HG03354 (cell line): ENCODE data around the gene SLC39A2.
"Not testable (repeated sequence)": the region's sequence is repeated elsewhere in the genome, so short reads cannot be mapped to it uniquely, and the experiment has no call there.

Experiments used
- ATAC-seq: cut with Tn5 transposase; IDR thresholded peaks from one replicate; pipeline ENCODE4 v1.9.1; 2021; ENCODE audit warnings: mild to moderate bottlenecking; ENCODE audit not compliant: unreplicated experiment, poor library complexity, severe bottlenecking

The SLC39A2 gene

DNA sequence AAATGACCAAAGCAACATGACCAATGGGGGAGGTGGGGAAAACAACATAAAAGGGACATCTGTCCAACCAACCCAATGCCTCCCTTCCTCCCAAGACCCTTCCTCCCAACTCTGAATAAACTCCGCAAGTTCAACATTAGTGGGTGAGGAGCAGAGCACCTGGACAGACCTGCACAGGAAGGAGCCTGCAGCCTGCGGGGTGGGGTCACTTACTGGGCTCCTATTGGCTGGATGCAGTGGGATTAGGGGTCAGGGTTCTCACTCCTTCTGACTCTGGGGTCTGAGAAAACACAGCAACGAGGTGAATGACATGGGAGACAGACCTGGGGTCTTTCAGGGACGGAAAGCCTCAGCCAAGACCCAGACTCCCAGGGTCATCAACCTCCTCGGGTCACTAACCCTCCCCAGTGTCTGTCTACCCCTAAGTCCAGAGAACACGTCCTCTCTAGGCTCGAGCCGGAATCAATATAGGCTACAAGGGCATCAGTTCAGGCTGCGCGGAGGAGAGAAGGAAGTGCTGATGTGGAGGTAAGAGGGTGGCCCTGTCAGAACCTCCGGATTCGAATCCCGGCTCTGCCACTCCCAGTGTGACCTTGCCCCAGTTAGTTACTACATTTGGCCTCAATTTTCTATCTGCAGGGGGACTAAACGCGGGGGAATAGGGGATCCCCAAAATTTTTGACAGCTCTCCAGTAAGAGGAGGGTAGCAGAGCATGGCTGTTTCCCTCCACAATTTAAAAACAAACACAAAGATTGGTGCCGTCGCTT lies 24.9 kb downstream of the SLC39A2 start:
- no peak for ATAC-seq

DNA sequence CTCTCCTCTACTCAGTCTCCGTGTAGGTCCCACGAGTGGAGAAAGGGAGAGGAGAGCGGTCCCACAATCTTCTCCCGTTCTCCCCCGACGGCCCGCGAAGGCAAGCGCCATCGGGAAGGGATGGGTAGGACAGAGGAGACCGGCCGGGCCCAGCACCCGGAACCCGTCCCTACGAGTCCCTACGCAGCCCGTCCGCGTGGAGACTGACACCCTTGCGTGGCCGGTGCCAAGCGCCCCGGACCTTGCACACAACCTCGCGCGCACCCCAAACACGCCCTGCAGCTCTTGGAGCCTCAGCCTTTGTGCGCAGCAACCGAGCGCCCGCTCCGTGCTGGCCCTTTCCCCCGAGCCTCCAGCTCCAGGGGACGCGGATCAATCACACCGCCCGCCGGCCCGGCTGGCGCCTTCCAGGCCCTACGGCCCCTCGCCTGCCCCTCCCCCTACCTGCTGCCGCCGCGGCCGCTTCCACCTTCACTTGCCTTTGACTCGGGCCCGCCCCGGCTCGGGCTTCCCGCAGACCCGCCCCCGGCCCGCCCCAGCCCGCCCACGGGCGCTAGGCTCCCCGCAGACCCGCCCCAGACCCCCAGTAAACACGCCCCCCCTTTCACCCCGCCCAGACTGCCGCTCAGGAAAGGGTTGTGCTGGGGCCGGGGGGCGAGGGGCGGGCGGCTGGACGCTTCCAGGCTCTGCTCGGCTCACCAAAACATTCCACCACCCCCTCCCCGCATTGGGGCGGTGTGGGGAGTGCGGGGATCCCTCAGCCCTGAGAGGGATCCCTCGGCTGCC lies 25.7 kb downstream of the SLC39A2 start, which contains the start of gene NDRG2:
TSS of gene NDRG2 (minus strand) at position 477 of the 786 bp plus-strand sequence. CDS start 1,746 bp downstream, outside the sequence.
- no peak for ATAC-seq

DNA sequence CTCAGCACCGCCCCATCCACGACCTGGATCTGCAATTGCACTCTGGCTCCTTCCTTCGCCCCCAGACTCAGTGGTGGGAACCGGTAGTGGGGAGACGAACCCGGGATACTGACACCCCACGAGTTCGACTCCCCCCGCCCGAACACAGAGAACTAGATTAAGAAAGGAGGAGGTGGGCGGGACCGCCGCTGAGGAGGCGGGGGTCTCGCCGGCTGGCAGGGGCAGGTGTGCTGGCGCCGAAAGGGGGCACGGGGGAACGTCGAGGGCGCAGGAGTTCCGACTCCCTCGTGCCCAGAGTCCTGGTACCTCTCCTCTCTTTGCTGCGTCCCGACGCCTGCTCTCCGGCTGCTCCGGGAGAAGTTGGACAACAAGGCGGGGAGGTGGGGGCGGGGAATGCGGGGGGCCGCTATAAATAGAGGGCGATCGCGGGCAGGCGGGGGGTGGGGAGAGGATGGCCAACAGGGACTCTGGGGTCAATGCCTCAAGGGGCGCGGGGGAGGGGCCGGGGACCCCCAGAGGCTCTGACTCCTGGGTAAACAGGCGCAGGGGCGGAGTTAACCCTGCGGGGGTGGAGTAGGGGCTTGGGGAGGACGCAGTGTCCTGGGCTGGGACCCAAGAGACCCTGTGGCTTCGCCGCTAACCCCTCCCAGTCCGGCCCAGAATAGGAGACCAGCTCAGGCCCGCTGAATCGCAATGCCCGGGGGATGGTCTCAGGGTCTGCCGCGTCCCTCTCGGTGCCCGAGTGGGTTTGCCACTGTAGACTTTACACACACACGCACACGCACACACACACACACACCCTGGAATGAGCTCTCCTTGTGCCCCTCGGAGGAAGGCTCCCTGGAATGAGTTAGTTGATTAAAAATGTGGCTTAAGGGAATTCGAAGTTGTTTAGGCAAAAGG lies 26.5 kb downstream of the SLC39A2 start:
- ATAC-seq, result no peak

DNA sequence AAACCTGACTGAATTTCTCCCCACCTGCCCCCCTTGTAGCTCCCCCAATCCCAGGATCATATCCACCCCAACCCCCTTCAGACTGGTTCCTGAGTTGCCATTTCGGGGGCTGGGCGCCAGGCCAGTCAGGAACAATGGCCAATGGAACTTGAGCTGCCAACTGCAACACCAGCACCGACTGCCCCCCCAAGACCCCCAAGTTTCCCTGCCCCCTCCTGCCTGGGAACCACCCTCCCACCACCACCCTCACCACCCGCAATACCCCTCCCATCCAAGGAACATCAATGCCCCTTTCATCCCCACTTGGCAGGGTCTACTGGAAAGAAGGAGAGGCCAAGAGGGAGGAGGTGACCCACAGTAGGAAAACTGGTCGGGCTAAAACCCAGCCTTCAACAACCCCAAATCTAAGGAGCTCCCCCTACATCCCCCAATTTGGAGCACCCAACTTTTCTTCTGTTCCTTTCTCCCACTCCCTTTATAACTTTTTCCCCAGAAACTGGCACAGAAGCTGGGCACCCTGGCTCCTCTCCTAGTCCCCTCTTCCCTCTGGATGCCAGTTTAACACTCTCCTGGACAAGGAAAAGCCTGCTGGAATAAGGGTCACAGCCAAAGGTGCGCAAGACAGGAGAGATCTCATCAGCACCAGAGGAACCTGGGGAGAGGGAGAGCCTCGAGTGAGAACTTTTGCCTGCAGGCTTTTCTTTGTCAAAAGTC lies 27.3 kb downstream of the SLC39A2 start:
- no peak for ATAC-seq

DNA sequence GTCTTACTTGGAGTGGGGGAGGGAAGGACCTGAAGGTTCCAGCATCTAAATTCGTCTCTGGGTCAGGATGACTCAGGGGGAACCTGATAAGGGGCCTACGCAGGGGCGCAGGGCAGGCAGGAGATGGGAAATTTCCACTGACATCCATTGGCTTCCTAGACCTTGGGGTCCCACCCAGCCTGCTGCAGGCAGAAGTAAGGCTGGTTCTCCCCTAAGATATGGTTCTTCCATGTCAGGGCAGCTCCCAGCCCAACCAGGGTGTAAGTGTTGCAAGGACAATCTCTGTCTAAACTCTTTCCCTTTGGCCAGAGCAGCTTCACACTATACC lies 27.9 kb downstream of the SLC39A2 start:
- ATAC-seq, result no peak

DNA sequence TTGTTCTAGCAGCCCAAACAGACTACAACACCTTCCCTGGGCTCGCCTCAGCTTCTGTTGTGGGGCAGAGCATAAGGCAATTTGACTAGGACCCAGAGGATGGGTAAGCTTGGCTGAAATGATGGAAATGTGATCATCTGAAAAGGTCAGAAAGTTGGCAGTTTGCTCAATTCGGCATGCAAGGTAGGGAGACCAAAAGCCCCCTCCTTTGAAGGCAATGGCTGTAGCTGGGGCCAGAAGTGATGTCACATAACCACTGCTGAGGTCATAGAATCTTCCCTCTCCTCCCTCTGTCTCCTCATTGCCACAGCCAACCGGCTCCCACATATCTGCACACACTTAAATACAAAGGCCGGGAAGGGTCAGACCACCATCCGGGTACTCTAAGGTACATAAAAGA lies 30.8 kb downstream of the SLC39A2 start, which contains the start of gene TPPP2:
TSS of gene TPPP2 (plus strand) at position 301 of the 400 bp plus-strand sequence. CDS start 365 bp downstream, outside the sequence.
- no peak for ATAC-seq

DNA sequence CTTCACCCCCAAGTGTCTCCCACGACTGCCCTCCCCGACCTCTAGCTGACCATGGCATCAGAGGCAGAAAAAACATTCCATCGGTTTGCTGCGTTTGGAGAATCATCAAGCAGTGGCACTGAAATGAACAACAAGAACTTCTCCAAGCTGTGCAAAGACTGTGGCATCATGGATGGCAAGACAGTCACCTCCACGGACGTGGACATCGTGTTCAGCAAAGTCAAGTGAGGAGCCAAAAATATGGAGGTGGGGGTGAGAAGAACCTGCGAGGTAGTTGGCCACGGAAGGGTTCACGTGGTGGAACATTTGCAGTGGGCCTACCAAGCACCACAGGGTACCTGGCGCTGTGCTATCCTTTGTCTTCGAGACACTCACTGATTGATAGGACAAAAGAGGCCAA lies 31.4 kb downstream of the SLC39A2 start:
- no peak for ATAC-seq

DNA sequence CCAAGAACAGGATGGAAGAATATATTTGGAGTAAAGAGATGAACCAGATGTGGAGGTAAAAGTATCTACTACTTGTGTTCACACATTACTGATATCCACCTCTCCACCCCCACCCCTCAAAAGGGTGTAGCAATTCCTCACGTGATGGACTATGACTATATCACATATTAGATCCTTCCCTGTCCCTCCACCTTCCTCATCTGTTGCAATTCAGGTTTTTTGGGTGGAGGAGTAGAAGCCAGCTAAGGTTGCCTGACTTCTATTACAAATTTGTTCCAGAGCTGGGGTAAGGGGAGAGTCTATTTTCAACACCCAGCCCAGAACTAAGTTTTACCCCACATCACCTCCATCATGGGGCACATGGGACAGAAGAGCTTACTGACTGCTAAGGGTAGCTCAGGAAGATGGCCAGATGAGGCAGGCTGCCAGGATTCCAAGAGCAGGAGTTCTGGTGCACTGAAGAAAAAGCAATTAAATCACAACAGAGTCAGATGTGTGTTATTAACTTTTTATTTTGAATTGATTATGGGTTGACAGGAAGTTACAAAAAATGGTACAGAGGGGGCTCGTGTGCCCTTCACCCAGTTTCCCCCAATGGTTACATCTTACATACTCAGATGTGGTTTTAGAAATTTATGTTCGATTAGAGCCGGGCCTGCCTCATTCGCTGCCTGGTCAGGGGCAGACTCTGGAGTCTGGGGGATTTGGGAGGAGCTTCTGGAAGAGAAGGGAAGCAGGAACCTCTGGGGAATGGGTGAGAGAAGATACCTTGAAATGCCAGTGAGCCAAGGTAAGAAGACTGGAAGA lies 33.4 kb downstream of the SLC39A2 start:
- ATAC-seq, result no peak

DNA sequence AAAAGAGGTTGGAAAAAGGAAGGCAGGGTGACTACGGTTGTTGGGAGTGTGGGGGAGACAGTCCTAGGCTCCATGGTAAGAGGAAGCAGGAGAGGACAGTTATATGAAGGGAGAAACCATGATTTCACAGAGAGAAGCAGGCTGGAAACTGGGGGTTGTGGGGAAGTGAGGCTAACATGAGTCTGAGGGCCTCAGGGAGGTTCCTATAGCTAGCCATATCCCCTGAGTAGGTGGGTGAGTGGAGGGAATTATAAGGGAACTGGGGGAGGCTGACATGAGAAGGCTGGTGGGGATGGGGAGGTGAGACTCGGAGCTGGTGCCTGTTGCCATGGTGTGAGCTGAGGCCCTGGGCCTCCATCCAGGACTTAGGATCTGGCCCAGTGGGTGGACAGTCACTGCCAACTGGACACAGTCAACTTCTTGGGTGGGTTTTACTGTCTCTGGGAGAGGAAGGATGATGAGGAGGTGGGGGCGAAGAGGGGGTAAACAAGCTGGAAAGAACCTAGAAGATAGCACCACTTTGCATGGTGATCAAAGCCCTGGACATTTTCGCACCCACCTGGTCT lies 34.1 kb downstream of the SLC39A2 start:
- no peak for ATAC-seq

DNA sequence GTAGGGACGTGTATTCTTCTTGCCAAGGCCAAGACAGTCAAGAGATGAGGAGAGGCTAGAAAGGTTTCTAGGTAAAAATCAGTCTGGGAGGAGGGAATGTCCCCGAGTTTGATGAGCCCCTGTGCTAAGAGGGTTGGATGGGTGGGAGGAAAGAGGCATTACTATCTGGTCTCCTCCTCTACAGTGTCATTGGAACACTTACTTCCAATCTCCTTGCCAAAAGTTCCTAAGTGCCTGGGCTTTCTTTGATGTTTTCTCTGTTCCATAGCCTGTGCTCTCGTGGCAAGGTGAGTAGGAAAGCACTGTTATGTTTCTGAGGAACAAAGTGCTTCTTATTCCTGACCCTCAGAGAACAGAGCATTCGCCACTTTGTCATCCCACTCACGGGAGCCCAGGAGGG lies 35.6 kb downstream of the SLC39A2 start, which contains the start of gene RNASE13:
TSS of gene RNASE13 (minus strand) at position 101 of the 400 bp plus-strand sequence. CDS start 519 bp downstream, outside the sequence.
- ATAC-seq, result no peak

DNA sequence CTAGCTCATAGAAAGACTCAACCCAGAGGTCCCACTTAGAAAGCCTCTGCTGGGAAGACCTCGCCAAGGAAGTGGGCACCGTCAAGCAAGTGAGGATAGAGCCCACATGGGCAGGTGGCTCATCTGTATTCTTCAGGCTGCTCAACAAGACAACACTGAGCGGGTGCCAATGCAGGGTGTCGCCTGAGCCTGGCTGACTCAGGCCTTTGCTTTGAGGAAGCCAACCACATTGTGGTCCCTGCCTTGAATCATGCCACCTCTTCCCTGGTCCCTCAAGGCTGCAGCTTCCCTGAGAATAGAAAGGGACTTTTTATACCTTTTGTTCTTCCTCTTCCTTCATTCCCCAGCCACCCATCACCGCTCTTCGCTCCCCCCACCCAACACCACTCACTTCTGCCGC lies 37.7 kb downstream of the SLC39A2 start:
- no peak for ATAC-seq

DNA sequence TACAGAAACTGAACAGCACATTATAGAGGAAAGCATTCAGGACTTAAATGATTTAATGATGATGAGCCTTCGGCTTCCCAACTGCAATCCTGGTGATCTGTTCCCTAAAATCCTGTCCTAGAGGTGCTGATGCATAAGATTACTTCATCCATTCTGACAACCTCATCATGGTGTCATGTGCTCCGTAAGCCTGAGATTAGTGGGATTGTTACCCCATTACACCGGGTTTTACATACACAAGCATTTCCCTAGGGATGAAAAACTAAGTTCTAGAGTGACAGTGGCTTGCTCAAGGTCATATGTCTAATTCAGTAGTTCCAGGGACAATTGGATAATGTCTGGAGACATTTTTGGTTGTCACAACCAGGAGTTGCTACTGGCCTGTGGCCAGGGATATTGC lies 38.1 kb downstream of the SLC39A2 start:
- ATAC-seq, result no peak

DNA sequence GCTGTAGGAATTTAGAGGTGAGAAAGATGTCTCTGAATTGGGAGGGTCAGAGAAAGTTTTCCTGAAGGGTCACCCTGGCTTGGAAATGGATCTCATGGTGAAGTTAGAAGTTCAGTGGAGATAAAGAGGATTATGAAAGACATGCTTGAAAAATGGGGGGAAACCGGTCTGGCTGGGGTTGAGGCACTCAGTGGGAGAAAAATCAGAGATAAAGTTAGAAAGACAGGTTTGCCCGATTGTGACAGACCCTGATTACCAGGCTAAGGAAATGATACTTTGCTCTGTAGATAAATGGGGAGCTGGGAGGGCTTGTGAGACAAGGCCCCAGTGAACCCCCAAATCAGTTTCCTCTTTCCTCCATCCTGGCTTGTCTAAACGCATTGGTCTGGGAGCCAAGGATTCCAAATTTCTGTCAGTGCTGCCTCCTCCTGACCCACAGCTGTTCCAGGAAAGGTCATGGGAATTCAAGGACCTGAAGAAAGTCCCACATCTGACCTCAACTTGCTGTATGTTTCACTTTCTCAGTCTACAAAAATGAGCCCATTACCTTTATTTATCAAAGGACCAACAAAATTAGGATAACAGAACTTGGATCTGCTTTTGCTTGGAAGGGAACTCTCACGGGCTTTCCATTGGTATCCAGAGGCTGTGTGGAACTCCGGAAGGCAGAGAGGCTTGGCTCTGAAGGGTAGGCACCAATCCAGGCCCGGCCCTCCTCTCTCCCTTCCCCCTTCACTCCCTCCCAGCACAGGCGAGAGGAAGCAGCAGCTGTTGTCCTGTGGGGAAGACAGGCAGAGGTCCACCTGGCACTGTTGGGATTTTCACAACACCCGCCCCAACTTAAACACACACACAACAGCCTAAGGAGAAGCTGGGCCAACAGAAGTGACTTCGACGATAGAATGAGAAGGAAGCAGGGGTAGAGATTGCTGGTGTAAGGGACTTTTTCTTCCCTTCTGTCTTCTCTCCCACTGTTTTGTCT lies 39.6 kb downstream of the SLC39A2 start:
- ATAC-seq, result no peak

DNA sequence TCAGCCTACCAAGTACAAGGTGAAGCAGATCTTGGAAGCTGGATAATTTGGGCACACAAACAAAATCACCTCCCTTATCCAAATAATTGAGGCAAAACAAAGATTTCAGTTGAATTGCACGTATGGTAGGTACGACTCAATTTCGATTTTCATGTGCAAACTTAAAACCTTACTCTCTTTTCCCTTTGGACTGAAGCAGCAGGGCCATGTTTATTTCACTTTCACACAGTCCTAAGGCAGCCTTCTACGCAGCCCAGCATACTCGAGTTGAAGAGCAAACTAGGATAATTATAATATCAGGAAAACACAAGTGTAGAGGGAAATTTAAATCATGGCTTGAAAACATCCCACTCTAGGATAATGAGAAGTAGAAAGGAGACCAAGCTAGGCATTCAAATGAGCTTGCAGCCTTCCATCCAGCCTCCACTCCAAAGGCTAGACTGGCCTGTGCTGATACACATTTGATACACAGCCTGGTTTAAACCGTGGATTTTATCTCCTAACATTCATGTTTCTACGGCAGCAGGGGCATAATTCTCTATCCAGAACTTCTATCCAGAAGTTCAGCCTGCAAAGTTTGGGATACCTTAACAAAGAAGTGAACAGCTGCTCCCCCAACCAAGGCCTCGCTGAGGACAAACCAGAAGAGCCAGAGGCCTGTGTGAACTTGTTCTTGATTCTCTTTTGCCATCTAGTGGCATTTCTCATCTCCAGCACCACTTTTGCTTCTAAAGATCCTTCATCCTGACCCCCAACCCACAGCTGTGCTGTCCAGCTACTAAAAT lies 40.7 kb downstream of the SLC39A2 start:
- ATAC-seq, result no peak

DNA sequence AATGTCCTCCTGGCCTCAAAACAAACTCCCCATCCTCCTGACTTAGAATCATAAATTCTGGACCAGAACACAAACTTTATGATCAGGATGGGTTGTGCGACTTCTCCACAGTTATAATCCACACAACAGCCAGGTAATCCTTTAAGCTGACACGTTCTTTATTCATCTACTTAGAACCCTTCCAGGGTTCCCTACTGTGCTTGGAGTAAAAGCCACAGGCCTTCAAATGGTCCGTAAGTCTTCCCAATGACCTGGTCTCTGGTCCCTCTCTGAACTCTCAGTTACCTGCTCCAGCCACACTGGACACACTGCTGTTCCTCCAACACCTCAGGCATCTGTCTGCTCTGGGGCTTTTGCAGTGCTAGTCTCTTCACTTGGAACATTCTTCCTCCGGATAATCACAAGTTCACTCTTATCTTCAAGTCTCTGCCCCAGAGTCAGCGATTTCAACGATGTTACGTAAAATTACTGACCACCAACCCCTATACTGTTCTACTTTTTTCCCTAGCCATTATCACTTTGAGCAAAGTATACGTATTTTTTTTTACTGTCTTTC lies 41.4 kb downstream of the SLC39A2 start:
- ATAC-seq, result no peak

DNA sequence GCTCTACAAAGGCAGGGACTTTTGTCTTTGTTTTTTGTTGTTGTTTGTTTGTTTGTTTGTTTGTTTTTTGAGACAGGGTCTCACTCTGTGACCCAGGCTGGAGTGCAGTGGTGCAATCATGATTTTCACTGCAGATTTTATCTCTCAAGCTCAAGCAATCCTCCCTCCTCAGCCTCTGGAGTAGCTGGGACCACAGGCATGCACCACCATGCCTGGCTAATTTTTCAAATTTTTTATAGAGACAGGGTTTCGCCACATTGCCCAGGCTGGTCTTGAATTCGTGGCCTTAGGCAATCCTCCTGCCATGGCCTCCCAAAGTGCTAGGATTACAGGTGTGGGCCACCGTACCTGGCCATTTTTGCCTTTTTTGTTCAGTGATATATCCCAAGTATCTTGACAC lies 41.8 kb downstream of the SLC39A2 start:
- ATAC-seq, result not testable (repeated sequence)
